Measurements from ENCODE around the gene IFI27. TPM values are rescaled to one million over a fixed set of nuclear protein-coding genes. Genes with fewer than 3 reads are reported as not detected.
A peak's percentile ranks its signal among the peaks of the same experiment; 100 is the strongest.

Gene IFI27
- total and polyA plus RNA-seq, 9 of the 15 experiments (the other 6 are each of a cell fraction or from before 2014, with no cell fraction given) = 0.19 to 3.4 (median 1.4) TPM; not detected in 1

DNA sequence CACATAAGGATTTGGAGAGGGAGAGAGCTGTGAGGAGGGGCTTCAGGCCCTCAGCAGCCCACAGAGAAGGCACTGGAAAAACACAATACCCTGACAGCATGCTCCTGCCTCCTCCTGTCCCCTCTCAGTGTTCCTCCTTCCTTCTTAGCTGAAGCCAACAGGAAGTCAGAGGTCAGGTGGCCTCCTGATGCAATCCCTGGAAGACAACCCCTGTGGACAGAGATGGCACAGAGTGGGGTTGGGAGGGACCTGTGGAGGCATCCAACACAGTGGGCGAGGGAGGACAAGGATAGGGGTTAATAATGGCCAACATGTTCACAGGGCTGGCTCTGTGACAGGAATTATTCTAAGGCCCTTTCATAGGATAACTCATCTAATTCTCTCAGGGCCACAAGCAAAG, 34.2 kb downstream of the IFI27 start (continued):
- TF ChIP-seq, protein P1, sequence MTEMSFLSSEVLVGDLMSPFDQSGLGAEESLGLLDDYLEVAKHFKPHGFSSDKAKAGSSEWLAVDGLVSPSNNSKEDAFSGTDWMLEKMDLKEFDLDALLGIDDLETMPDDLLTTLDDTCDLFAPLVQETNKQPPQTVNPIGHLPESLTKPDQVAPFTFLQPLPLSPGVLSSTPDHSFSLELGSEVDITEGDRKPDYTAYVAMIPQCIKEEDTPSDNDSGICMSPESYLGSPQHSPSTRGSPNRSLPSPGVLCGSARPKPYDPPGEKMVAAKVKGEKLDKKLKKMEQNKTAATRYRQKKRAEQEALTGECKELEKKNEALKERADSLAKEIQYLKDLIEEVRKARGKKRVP (CRISPR knock-in tag; IDR thresholded peaks at IDR 0.05) = peak; percentile 68
- peak; percentile 65 for TF ChIP-seq USF2 (CRISPR knock-in tag; IDR thresholded peaks at IDR 0.05)
- no peak for TF ChIP-seq PHF20 (IDR thresholded peaks at IDR 0.05; ENCODE audit: partially characterized antibody)
- peak; percentile 79; the same call in 1 of the 2 replicates for TF ChIP-seq ZNF175 (CRISPR knock-in tag; IDR thresholded peaks at IDR 0.05; ENCODE audit: low read depth)

DNA sequence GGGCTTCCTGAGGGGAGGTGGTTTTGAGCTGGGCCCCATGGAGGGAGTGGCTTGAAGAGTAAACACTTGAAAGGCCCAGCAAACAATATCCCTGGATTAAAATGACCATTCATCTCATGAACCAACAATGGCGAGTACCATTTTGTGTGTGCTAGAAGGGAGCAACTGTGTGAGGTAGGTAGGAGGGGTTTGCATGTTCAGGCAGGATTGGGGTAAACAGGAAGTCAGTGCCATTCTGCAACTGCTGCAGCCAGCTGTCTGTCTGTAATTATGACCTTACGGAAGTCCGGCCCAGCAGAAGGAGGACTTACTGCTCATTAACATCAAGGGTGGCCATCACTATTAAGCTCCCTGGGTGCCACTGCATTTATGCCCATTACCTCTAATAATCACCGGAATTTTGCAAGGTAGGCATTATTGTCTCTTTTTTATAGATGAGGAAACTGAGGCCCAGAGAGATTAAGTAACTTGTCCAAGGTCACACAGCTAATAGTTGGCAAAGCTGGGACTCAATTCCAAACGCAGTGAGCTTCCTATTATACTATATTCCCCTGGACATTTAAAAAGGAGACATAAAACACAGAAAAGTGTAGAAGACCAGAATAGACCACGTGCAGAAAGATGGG, 35.5 kb downstream of the IFI27 start:
- POLR2A ChIA-PET = interaction anchor here (0.6 kb wide), 1 partner anchor 116 kb away, joined by 3 read pairs; no protein-coding TSS in a partner anchor
- no peak overlapping the region for H3K4me3 ChIP-seq
- in situ Hi-C loops (cut with MboI) = no loop called here
- FAIRE-seq = no peak
- no peaks in the 10 kb centered on the region for H3K4me1 ChIP-seq (replicated peaks in 1 of 2; ENCODE audit: control insufficient read depth in 2 of 2, insufficient read depth in 2 of 2, low read length in 2 of 2)
- H3K9ac ChIP-seq (ENCODE audit: insufficient read depth in 1 of 2, low read depth in 2 of 2, low read length in 2 of 2) = no peak overlapping the region
- ATAC-seq = no peak; the same call in 2 of the 3 replicates
- no peaks in the 10 kb centered on the region for H4K20me1 ChIP-seq (replicated peaks; ENCODE audit: control insufficient read depth, insufficient read depth, low read length)
- H3K9me3 ChIP-seq (replicated peaks; ENCODE audit: control insufficient read depth, insufficient read depth, low read depth, low read length) = no peaks in the 10 kb centered on the region
- no peak overlapping the region for H3K27ac ChIP-seq (ENCODE audit: extremely low read depth, low read depth, low read length)
- H3K4me2 ChIP-seq (ENCODE audit: insufficient read depth, low read length) = no peak overlapping the region
- no peaks in the 10 kb centered on the region for H3K36me3 ChIP-seq (ENCODE audit: control insufficient read depth, insufficient read depth, low read length)
- no peaks in the 10 kb centered on the region for H3K27me3 ChIP-seq (ENCODE audit: control insufficient read depth in 2 of 2, insufficient read depth in 2 of 2, low read length in 2 of 2)
- DNase-seq (ENCODE audit: extremely low read depth in 1 of 4, low spot score in 3 of 4) = no peak
- 29% methylated on average over 6 of the region's 6 CpGs for WGBS (ENCODE audit: insufficient coverage, low coverage, missing lambda C conversion rate)
- no peaks in the 10 kb centered on the region for H3K79me2 ChIP-seq (ENCODE audit: control insufficient read depth, insufficient read depth, low read length)
- H3K9me1 ChIP-seq (ENCODE audit: control insufficient read depth, insufficient read depth, low read length) = no peaks in the 10 kb centered on the region
- no TSS peak for BruUV-seq (replicated peaks)
- CTCF ChIA-PET (ENCODE audit: low intra/inter-chr PET ratio) = interaction anchor here (0.5 kb wide), 1 partner anchor 34 kb away, joined by 3 read pairs; no protein-coding TSS in a partner anchor
- intact Hi-C loops (cut with micrococcal nuclease) = no loop called here
- H2AFZ ChIP-seq (ENCODE audit: low read depth, low read length) = peak overlapping the region; percentile 59
- no peak for TF ChIP-seq SOX6 (IDR thresholded peaks at IDR 0.05)
- peak; percentile 56 for TF ChIP-seq MAFF (IDR thresholded peaks at IDR 0.05; ENCODE audit: low read length)
- TF ChIP-seq, protein P2, sequence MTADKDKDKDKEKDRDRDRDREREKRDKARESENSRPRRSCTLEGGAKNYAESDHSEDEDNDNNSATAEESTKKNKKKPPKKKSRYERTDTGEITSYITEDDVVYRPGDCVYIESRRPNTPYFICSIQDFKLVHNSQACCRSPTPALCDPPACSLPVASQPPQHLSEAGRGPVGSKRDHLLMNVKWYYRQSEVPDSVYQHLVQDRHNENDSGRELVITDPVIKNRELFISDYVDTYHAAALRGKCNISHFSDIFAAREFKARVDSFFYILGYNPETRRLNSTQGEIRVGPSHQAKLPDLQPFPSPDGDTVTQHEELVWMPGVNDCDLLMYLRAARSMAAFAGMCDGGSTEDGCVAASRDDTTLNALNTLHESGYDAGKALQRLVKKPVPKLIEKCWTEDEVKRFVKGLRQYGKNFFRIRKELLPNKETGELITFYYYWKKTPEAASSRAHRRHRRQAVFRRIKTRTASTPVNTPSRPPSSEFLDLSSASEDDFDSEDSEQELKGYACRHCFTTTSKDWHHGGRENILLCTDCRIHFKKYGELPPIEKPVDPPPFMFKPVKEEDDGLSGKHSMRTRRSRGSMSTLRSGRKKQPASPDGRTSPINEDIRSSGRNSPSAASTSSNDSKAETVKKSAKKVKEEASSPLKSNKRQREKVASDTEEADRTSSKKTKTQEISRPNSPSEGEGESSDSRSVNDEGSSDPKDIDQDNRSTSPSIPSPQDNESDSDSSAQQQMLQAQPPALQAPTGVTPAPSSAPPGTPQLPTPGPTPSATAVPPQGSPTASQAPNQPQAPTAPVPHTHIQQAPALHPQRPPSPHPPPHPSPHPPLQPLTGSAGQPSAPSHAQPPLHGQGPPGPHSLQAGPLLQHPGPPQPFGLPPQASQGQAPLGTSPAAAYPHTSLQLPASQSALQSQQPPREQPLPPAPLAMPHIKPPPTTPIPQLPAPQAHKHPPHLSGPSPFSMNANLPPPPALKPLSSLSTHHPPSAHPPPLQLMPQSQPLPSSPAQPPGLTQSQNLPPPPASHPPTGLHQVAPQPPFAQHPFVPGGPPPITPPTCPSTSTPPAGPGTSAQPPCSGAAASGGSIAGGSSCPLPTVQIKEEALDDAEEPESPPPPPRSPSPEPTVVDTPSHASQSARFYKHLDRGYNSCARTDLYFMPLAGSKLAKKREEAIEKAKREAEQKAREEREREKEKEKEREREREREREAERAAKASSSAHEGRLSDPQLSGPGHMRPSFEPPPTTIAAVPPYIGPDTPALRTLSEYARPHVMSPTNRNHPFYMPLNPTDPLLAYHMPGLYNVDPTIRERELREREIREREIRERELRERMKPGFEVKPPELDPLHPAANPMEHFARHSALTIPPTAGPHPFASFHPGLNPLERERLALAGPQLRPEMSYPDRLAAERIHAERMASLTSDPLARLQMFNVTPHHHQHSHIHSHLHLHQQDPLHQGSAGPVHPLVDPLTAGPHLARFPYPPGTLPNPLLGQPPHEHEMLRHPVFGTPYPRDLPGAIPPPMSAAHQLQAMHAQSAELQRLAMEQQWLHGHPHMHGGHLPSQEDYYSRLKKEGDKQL (CRISPR knock-in tag; IDR thresholded peaks at IDR 0.05; ENCODE audit: borderline replicate concordance) = no peak
- no peak for TF ChIP-seq PML (IDR thresholded peaks at IDR 0.05; ENCODE audit: low read length)
